Sigmoid colon (tissue), 7 donors: Measurements from ENCODE around the gene ULBP3. TPM values are rescaled to one million over a fixed set of nuclear protein-coding genes. Genes with fewer than 3 reads are reported as not detected.
"Not testable (repeated sequence)": the region's sequence is repeated elsewhere in the genome, so short reads cannot be mapped to it uniquely, and the experiment has no call there.

Experiments used
- DNase-seq: peaks from one replicate; pipeline ENCODE4 v3.0.0-alpha.2; 2019
- H3K27ac ChIP-seq, 4 donors: fragments of 200-600 bp; sonication (generic); one replicate each; pipeline ENCODE4 v1.5.1; 2016 to 2019; ENCODE audit warnings: mild to moderate bottlenecking in 1 of 4
- H3K27me3 ChIP-seq, 3 donors: fragments of 200-600 bp; sonication (generic); one replicate each; pipeline ENCODE4 v1.5.1; 2019; ENCODE audit warnings: mild to moderate bottlenecking in 1 of 3
- H3K36me3 ChIP-seq, 4 donors: fragments of 200-600 bp; sonication (generic); one replicate each; pipeline ENCODE4 v1.5.1; 2016 to 2019
- H3K4me1 ChIP-seq, 4 donors: fragments of 200-600 bp; sonication (generic); one replicate each; pipeline ENCODE4 v1.5.1; 2017 to 2019
- H3K4me3 ChIP-seq, 4 donors: fragments of 200-600 bp; sonication (generic); one replicate each; pipeline ENCODE4 v1.5.1; 2017 to 2019; ENCODE audit warnings: mild to moderate bottlenecking in 2 of 4, moderate library complexity in 1 of 4
- H3K9me3 ChIP-seq, 4 donors: fragments of 200-600 bp in 3 of 4; sonication (generic) in 3 of 4; one replicate each; pipeline versions ENCODE4 v1.5.1 to v1.6.1; 2013 to 2019
- CTCF ChIP-seq, 4 experiments: fragments of 450-650 bp in 3 of 4; fragments of 200-600 bp in 1 of 4; IDR thresholded peaks; one replicate each; pipeline ENCODE4 v1.5.1; 2016 to 2019; ENCODE audit warnings: antibody characterized with exemption in 4 of 4, mild to moderate bottlenecking in 3 of 4, moderate library complexity in 2 of 4
- EP300 ChIP-seq, 4 donors: sonication (generic); formaldehyde crosslinking; IDR thresholded peaks; one replicate each; pipeline ENCODE4 v1.6.1; 2017; ENCODE audit warnings: antibody characterized with exemption in 4 of 4
- POLR2A ChIP-seq, 2 donors: fragments of 450-650 bp; IDR thresholded peaks; one replicate each; pipeline ENCODE4 v1.6.1; 2016; ENCODE audit warnings: antibody characterized with exemption in 2 of 2, mild to moderate bottlenecking in 2 of 2, moderate library complexity in 2 of 2
- POLR2AphosphoS5 ChIP-seq, 4 donors: sonication (generic); formaldehyde crosslinking; IDR thresholded peaks; one replicate each; pipeline ENCODE4 v1.6.1; 2017; ENCODE audit warnings: antibody characterized with exemption in 4 of 4
- WGBS, 2 donors: extraction: QIAGEN DNeasy Blood & Tissue Kit; methylation state at CpG; one replicate each; pipeline ENCODE4 v1.1.7; 2013; 5-methylcytosine and 5-hydroxymethylcytosine counted together
- intact Hi-C: fragments of 100-400 bp; cut with DNase I; formaldehyde crosslinking; loops from one replicate; pipeline ENCODE4 v1.15.1; 2023
- polyA plus RNA-seq, 3 donors: library from polyadenylated mRNA; stranded (reverse); fragments of 200-250 nt; gene quantifications; one replicate each; pipeline ENCODE4 v1.2.3, GENCODE V29; 2013
- total RNA-seq, 4 donors: library from RNA; depleted of rRNA; stranded (reverse); fragments of >200 nt; gene quantifications; one replicate each; pipeline ENCODE4 v1.1.0, GENCODE V29; 2016
- donor health status: healthy with polysubstance abuse.
- donor health status: Bipolar disorder and iron deficiency.
- donor health status: healthy.

Gene ULBP3
- total and polyA plus RNA-seq, 7 donors = 0.95 to 1.5 TPM; not detected in 5

- H3K9me3 ChIP-seq = no peaks in the 10 kb centered on the region
- TF ChIP-seq EP300 (IDR thresholded peaks at IDR 0.05) (no peak), POLR2AphosphoS5 (IDR thresholded peaks at IDR 0.05) (no peak), POLR2A (IDR thresholded peaks at IDR 0.05) (no peak), CTCF (IDR thresholded peaks at IDR 0.05) (no peak)
- H3K27me3 ChIP-seq = peaks cover 0 to 3% (median under 1%) of the 10 kb centered on the region in 3 donors
- DNase-seq = no peak
- no peak overlapping the region for H3K4me3 ChIP-seq
- no peak overlapping the region for H3K27ac ChIP-seq
- no peaks in the 10 kb centered on the region for H3K36me3 ChIP-seq
- WGBS, 2 donors = 77 to 91% methylated on average over 4 of the region's 4 CpGs
- no peaks in the 10 kb centered on the region for H3K4me1 ChIP-seq
- intact Hi-C loops = loop anchor here (1.0 to 5.0 kb wide), 3 partner anchors 256 to 738 kb away; no protein-coding TSS in a partner anchor
Observed at GRCh38 chr6:150079604-150080003, 10.7 kb upstream of the ULBP3 start.

GRCh38 chr6:150078788-150079187 is 9.9 kb upstream of the ULBP3 start:
- no peaks in the 10 kb centered on the region for H3K4me1 ChIP-seq
- TF ChIP-seq CTCF (IDR thresholded peaks at IDR 0.05) (no peak), EP300 (IDR thresholded peaks at IDR 0.05) (no peak), POLR2A (IDR thresholded peaks at IDR 0.05) (no peak), POLR2AphosphoS5 (IDR thresholded peaks at IDR 0.05) (no peak)
- intact Hi-C loops = no loop called here
- no peak overlapping the region for H3K27ac ChIP-seq
- H3K27me3 ChIP-seq = peaks cover 0 to 3% (median 0%) of the 10 kb centered on the region in 3 donors
- DNase-seq = no peak
- no peaks in the 10 kb centered on the region for H3K9me3 ChIP-seq
- 19 to 64% methylated on average over 2 of the region's 2 CpGs for WGBS, 2 donors
- no peak overlapping the region for H3K4me3 ChIP-seq
- no peaks in the 10 kb centered on the region for H3K36me3 ChIP-seq

GRCh38 chr6:150076196-150076893 is 7.4 kb upstream of the ULBP3 start:
- 56 to 72% methylated on average over 8 of the region's 8 CpGs for WGBS, 2 donors
- intact Hi-C loops = no loop called here
- H3K4me3 ChIP-seq = no peak overlapping the region
- no peak for TF ChIP-seq POLR2A (IDR thresholded peaks at IDR 0.05)
- TF ChIP-seq POLR2AphosphoS5 (IDR thresholded peaks at IDR 0.05) = no peak
- TF ChIP-seq CTCF (IDR thresholded peaks at IDR 0.05) = no peak
- no peak for TF ChIP-seq EP300 (IDR thresholded peaks at IDR 0.05)
- no peaks in the 10 kb centered on the region for H3K9me3 ChIP-seq
- H3K27me3 ChIP-seq = no peaks in the 10 kb centered on the region
- no peaks in the 10 kb centered on the region for H3K4me1 ChIP-seq
- DNase-seq = no peak
- H3K27ac ChIP-seq = no peak overlapping the region
- no peaks in the 10 kb centered on the region for H3K36me3 ChIP-seq

- no peak overlapping the region for H3K4me3 ChIP-seq
- H3K9me3 ChIP-seq = no peaks in the 10 kb centered on the region
- H3K27ac ChIP-seq = no peak overlapping the region
- no peak for TF ChIP-seq POLR2A (IDR thresholded peaks at IDR 0.05)
- no peak for TF ChIP-seq EP300 (IDR thresholded peaks at IDR 0.05)
- TF ChIP-seq CTCF (IDR thresholded peaks at IDR 0.05) = no peak
- TF ChIP-seq POLR2AphosphoS5 (IDR thresholded peaks at IDR 0.05) = no peak
- 21 to 60% methylated on average over 2 of the region's 2 CpGs for WGBS, 2 donors
- H3K36me3 ChIP-seq = no peaks in the 10 kb centered on the region
- no peak for DNase-seq
- no peaks in the 10 kb centered on the region for H3K27me3 ChIP-seq
- intact Hi-C loops = no loop called here
- no peaks in the 10 kb centered on the region for H3K4me1 ChIP-seq
Observed at GRCh38 chr6:150075034-150075421, 6.1 kb upstream of the ULBP3 start.

- H3K4me3 ChIP-seq, H3K9me3 ChIP-seq, H3K27me3 ChIP-seq, H3K4me1 ChIP-seq, intact Hi-C loops, H3K27ac ChIP-seq, DNase-seq, H3K36me3 ChIP-seq: not testable (repeated sequence)
- WGBS, 2 donors = 86 to 90% methylated on average over 4 of the region's 4 CpGs
Observed at GRCh38 chr6:150074396-150075033, 5.6 kb upstream of the ULBP3 start.
